ENCODE measurements around the gene DNAJC1.
A peak's percentile ranks its signal among the peaks of the same experiment; 100 is the strongest.

DNAJC1 gene

GRCh38 chr10:22010973-22011408 lies 7.5 kb upstream of the DNAJC1 start:
- Histone ChIP-seq H3K4me3 (ENCODE audit: low read depth, low read length) (no peak overlapping the region), H3K36me3 (ENCODE audit: control insufficient read depth in 2 of 2, insufficient read depth in 1 of 2, low read length in 2 of 2) (no peaks in the 10 kb centered on the region), H3K27ac (ENCODE audit: extremely low read depth, low read depth, low read length) (no peak overlapping the region), H3K4me1 (ENCODE audit: control insufficient read depth, insufficient read depth, low read length) (no peaks in the 10 kb centered on the region), H3K9me3 (ENCODE audit: control insufficient read depth, insufficient read depth, low read depth, low read length) (no peaks in the 10 kb centered on the region)
- TF ChIP-seq ZEB2 (tag by site-specific recombination; IDR thresholded peaks at IDR 0.05) (no peak), SCRT1 (tag by site-specific recombination; IDR thresholded peaks at IDR 0.05; ENCODE audit: borderline replicate concordance) (peak; percentile 53), ZNF843 (tag by site-specific recombination; IDR thresholded peaks at IDR 0.05) (no peak), SCRT2 (tag by site-specific recombination; IDR thresholded peaks at IDR 0.05) (peak; percentile 94), TSHZ1 (tag by site-specific recombination; IDR thresholded peaks at IDR 0.05; ENCODE audit: borderline replicate concordance) (no peak), ZNF426 (tag by site-specific recombination; IDR thresholded peaks at IDR 0.05) (no peak), KLF1 (tag by site-specific recombination; IDR thresholded peaks at IDR 0.05) (no peak), ZNF529 (tag by site-specific recombination; IDR thresholded peaks at IDR 0.05; ENCODE audit: insufficient replicate concordance) (no peak), ZNF514 (tag by site-specific recombination; IDR thresholded peaks at IDR 0.05) (no peak)
- CTCF ChIA-PET = interaction anchor here (0.7 to 1.7 kb wide), 10 partner anchors 9 to 579 kb away, joined by 3 to 5 read pairs (median 4); partner anchors contain the start of gene COMMD3
- POLR2A ChIA-PET = interaction anchor here (0.6 kb wide), 2 partner anchors 291 to 535 kb away, joined by 3 read pairs; no protein-coding TSS in a partner anchor

DNA sequence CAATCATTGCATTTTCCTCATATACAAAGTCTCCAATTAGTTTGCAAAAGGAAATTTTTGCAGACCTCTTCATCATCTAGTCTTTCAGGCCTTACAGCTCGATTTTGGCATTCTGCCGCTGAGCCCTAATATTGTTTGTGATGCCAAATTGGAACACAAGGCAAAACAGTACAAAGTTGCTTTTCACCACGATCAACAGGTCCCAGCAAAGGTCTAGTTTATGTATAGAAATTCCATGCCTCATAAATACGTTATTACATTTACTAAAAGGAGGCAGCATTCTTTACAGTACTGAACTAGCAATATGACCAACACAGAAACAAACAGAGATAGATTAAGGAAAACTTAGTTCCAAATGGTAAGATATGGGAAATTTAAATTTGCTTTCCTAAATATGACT lies 7.0 kb upstream of the DNAJC1 start:
- H3K9me3 ChIP-seq (ENCODE audit: control insufficient read depth, insufficient read depth, low read depth, low read length) = no peaks in the 10 kb centered on the region
- TF ChIP-seq SCRT1 (tag by site-specific recombination; IDR thresholded peaks at IDR 0.05; ENCODE audit: borderline replicate concordance) (peak; percentile 52; the same call in 1 of the 2 replicates), ZBTB44 (tag by site-specific recombination; IDR thresholded peaks at IDR 0.05) (no peak), HOXD13 (CRISPR knock-in tag; IDR thresholded peaks at IDR 0.05; ENCODE audit: borderline replicate concordance) (no peak)
- H3K4me3 ChIP-seq (ENCODE audit: low read depth, low read length) = no peak overlapping the region
- CTCF ChIA-PET = interaction anchor here (0.7 to 1.8 kb wide), 11 partner anchors 8 to 579 kb away, joined by 3 to 10 read pairs (median 4); partner anchors contain the start of gene COMMD3
- H3K4me1 ChIP-seq (ENCODE audit: control insufficient read depth, insufficient read depth, low read length) = no peaks in the 10 kb centered on the region
- H3K27ac ChIP-seq (ENCODE audit: extremely low read depth, low read depth, low read length) = no peak overlapping the region
- POLR2A ChIA-PET = no interaction called here
- no peaks in the 10 kb centered on the region for H3K36me3 ChIP-seq (ENCODE audit: control insufficient read depth in 2 of 2, insufficient read depth in 1 of 2, low read length in 2 of 2)

DNA sequence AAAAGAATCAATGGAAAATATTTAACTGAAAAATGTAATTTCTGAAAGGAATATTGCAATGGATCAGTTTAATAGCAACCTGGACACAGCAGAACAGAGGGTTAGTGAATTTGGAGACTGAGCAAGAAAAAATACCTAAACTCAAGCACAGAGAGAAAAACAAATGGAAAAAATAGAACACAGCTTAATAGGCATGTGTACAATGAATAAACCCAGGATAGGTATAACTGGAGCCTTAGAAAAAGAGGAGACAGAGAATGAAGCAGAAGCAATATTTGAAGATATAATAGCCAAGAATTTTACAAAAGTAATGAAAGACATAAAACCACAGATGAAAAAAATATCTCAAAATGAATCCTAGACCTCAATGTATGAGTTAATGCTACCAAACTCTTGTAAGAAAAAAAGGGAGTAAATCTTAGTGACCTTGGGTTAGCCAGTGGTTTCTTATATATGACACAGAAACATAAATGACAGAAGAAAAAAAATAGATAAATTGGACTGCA lies 2.9 kb upstream of the DNAJC1 start:
- no peaks in the 10 kb centered on the region for H3K36me3 ChIP-seq (ENCODE audit: control insufficient read depth in 2 of 2, insufficient read depth in 1 of 2, low read length in 2 of 2)
- H3K4me3 ChIP-seq (ENCODE audit: low read depth, low read length) = no peak overlapping the region
- H3K4me1 ChIP-seq (ENCODE audit: control insufficient read depth, insufficient read depth, low read length) = no peaks in the 10 kb centered on the region
- ChIA-PET CTCF (no interaction called here), POLR2A (no interaction called here)
- TF ChIP-seq ZNF596 (tag by site-specific recombination; IDR thresholded peaks at IDR 0.05) (no peak), ZNF558 (tag by site-specific recombination; IDR thresholded peaks at IDR 0.05) (peak; percentile 99), ZXDB (tag by site-specific recombination; IDR thresholded peaks at IDR 0.05) (no peak)
- H3K27ac ChIP-seq (ENCODE audit: extremely low read depth, low read depth, low read length) = no peak overlapping the region
- no peaks in the 10 kb centered on the region for H3K9me3 ChIP-seq (ENCODE audit: control insufficient read depth, insufficient read depth, low read depth, low read length)
